Glutamatergic neuron (in vitro differentiated cells): Measurements from ENCODE around the gene MN1. TPM values are rescaled to one million over a fixed set of nuclear protein-coding genes. Genes with fewer than 3 reads are reported as not detected.

Experiments used
- DNase-seq: peaks from one replicate; pipeline ENCODE4 v3.0.0; 2022
- H3K27ac Mint-ChIP-seq: one replicate; pipeline ENCODE4 v1.8.0; 2020; ENCODE audit warnings: mild to moderate bottlenecking, mixed read lengths, inconsistent platforms; ENCODE audit not compliant: unreplicated experiment
- H3K27me3 Mint-ChIP-seq: one replicate; pipeline ENCODE4 v1.8.0; 2020; ENCODE audit warnings: mild to moderate bottlenecking, moderate library complexity, mixed read lengths, inconsistent platforms; ENCODE audit not compliant: unreplicated experiment
- H3K36me3 Mint-ChIP-seq: one replicate; pipeline ENCODE4 v1.8.0; 2020; ENCODE audit warnings: mild to moderate bottlenecking, mixed read lengths, inconsistent platforms; ENCODE audit not compliant: unreplicated experiment
- H3K4me1 Mint-ChIP-seq: one replicate; pipeline ENCODE4 v1.8.0; 2020; ENCODE audit warnings: mild to moderate bottlenecking, low read depth, mixed read lengths, inconsistent platforms; ENCODE audit not compliant: unreplicated experiment
- H3K4me3 Mint-ChIP-seq: one replicate; pipeline ENCODE4 v1.8.0; 2020; ENCODE audit warnings: mild to moderate bottlenecking, mixed read lengths, inconsistent platforms; ENCODE audit not compliant: unreplicated experiment
- H3K9me3 Mint-ChIP-seq: one replicate; pipeline ENCODE4 v1.8.0; 2020; ENCODE audit warnings: mild to moderate bottlenecking, moderate library complexity, mixed read lengths, inconsistent platforms; ENCODE audit not compliant: unreplicated experiment
- CTCF ChIP-seq: fragments of 200-600 bp; sonication (generic); IDR thresholded peaks from one replicate; pipeline ENCODE4 v1.5.0; 2021; ENCODE audit not compliant: partially characterized antibody, unreplicated experiment
- long read RNA-seq: library from polyadenylated mRNA; unstranded; transcript quantifications from one replicate; pipeline ENCODE4 v2.0.0, GENCODE V29; 2020; ENCODE audit not compliant: unreplicated experiment
- total RNA-seq: library from RNA; stranded (reverse); fragmentation: NEBNext Ultra II Directional; extraction: Animal tissue kit (Norgen Biotek cat#: 25700); gene quantifications from one replicate; pipeline ENCODE4 v1.2.1, GENCODE V29; 2021; ENCODE audit not compliant: unreplicated experiment

Gene MN1
- 0.91 TPM for total RNA-seq
- long read RNA-seq = 0 reads

GRCh38 chr22:27801616-27802345 lies at the start of gene MN1:
Gene MN1, minus strand, starts transcription at chr22:27801756. Its CDS starts 1,213 bp downstream, at chr22:27800543.
- TF ChIP-seq CTCF = no peak
- peak within 1 kb of the TSS; percentile 82 for H3K4me3 Mint-ChIP-seq
- H3K9me3 Mint-ChIP-seq = peaks cover 6% of the 10 kb centered on the region
- H3K4me1 Mint-ChIP-seq = peaks cover 6% of the 10 kb centered on the region
- H3K27ac Mint-ChIP-seq = no peak within 1 kb of the TSS
- peak; percentile 67 for DNase-seq
- no peaks in the 10 kb centered on the region for H3K36me3 Mint-ChIP-seq
- H3K27me3 Mint-ChIP-seq = peaks cover 17% of the 10 kb centered on the region

GRCh38 chr22:27850000-27850521 lies 48.5 kb upstream of the MN1 start:
- Mint-ChIP-seq H3K9me3 (peaks cover 4% of the 10 kb centered on the region), H3K27me3 (peaks cover 2% of the 10 kb centered on the region), H3K4me3 (no peak overlapping the region), H3K4me1 (peaks cover 6% of the 10 kb centered on the region), H3K27ac (no peak overlapping the region), H3K36me3 (no peaks in the 10 kb centered on the region)
- no peak for TF ChIP-seq CTCF
- DNase-seq = no peak

- no peaks in the 10 kb centered on the region for H3K36me3 Mint-ChIP-seq
- peaks cover 2% of the 10 kb centered on the region for H3K27me3 Mint-ChIP-seq
- TF ChIP-seq CTCF = no peak
- H3K9me3 Mint-ChIP-seq = peaks cover 4% of the 10 kb centered on the region
- H3K4me1 Mint-ChIP-seq = peaks cover 7% of the 10 kb centered on the region
- no peak overlapping the region for H3K4me3 Mint-ChIP-seq
- no peak overlapping the region for H3K27ac Mint-ChIP-seq
- DNase-seq = no peak
Observed at GRCh38 chr22:27848005-27848404, 46.4 kb upstream of the MN1 start.

- TF ChIP-seq CTCF = no peak
- Mint-ChIP-seq H3K27me3 (peaks cover 2% of the 10 kb centered on the region), H3K36me3 (no peaks in the 10 kb centered on the region), H3K27ac (no peak overlapping the region), H3K4me1 (peaks cover 7% of the 10 kb centered on the region), H3K4me3 (no peak overlapping the region), H3K9me3 (peaks cover 3% of the 10 kb centered on the region)
- DNase-seq = no peak
Observed at GRCh38 chr22:27846910-27847309, 45.4 kb upstream of the MN1 start.

GRCh38 chr22:27846248-27846757 lies 44.7 kb upstream of the MN1 start:
- Mint-ChIP-seq H3K9me3 (peaks cover 2% of the 10 kb centered on the region), H3K27ac (no peak overlapping the region), H3K4me1 (peaks cover 6% of the 10 kb centered on the region), H3K27me3 (peaks cover 2% of the 10 kb centered on the region), H3K36me3 (no peaks in the 10 kb centered on the region), H3K4me3 (no peak overlapping the region)
- no peak for TF ChIP-seq CTCF
- DNase-seq = no peak
